OCI-LY7 (cell line): Measurements from ENCODE around the gene CLEC16A. TPM values are rescaled to one million over a fixed set of nuclear protein-coding genes. Genes with fewer than 3 reads are reported as not detected.
A peak's percentile ranks its signal among the peaks of the same experiment; 100 is the strongest.

Experiments used
- BruUV-seq: library from RNA; stranded (reverse); fragments of 400-500 nt; replicated peaks from 2 replicates; lab custom pipeline; 2021; lab: Mats Ljungman, UMichigan
- CTCF ChIA-PET: fragments of 300-600 bp; sonication (Branson Sonifier 250); formaldehyde crosslinking; loops from one replicate; lab custom pipeline; 2022; ENCODE audit warnings: antibody characterized with exemption; ENCODE audit not compliant: unreplicated experiment; lab: Charles Lee
- POLR2A ChIA-PET: fragments of 300-600 bp; sonication (Branson Sonifier 250); formaldehyde crosslinking; loops from one replicate; lab custom pipeline; 2022; ENCODE audit warnings: antibody characterized with exemption; lab: Charles Lee
- DNase-seq: peaks from one replicate; pipeline ENCODE4 v3.0.0-alpha.2; 2015; ENCODE audit warnings: low spot score
- H2AFZ ChIP-seq: fragments of 200-600 bp; sonication (generic), shearing (Covaris generic); 2 replicates; pipeline ENCODE4 v1.6.1; 2014; ENCODE audit warnings: mild to moderate bottlenecking, antibody characterized with exemption, low read length, moderate library complexity
- H3K27ac ChIP-seq: fragments of 200-600 bp; sonication (generic); 2 replicates; pipeline ENCODE4 v1.5.1; 2014; ENCODE audit warnings: mixed run types, low read depth, mild to moderate bottlenecking, moderate library complexity, low read length, inconsistent platforms; ENCODE audit not compliant: poor library complexity, severe bottlenecking
- H3K36me3 ChIP-seq: fragments of 200-600 bp; sonication (generic); 2 replicates; pipeline ENCODE4 v1.6.1; 2014; ENCODE audit warnings: mild to moderate bottlenecking, antibody characterized with exemption, low read length, moderate library complexity, mixed read lengths; ENCODE audit not compliant: insufficient read depth
- H3K4me1 ChIP-seq: fragments of 200-600 bp; sonication (generic); 2 replicates; pipeline ENCODE4 v1.5.1; 2014; ENCODE audit warnings: mild to moderate bottlenecking, low read length; ENCODE audit not compliant: insufficient read depth, poor library complexity, severe bottlenecking
- H3K4me2 ChIP-seq: fragments of 200-600 bp; sonication (generic); 2 replicates; pipeline ENCODE4 v1.6.1; 2014; ENCODE audit warnings: mild to moderate bottlenecking, low read length
- H3K4me3 ChIP-seq: fragments of 200-600 bp; sonication (generic); 2 replicates; pipeline ENCODE4 v1.5.1; 2014; ENCODE audit warnings: mild to moderate bottlenecking, low read depth, low read length; ENCODE audit not compliant: poor library complexity, severe bottlenecking
- H3K79me2 ChIP-seq: fragments of 200-600 bp; sonication (generic); 2 replicates; pipeline ENCODE4 v1.6.1; 2016; ENCODE audit warnings: low read depth, mild to moderate bottlenecking, low read length, moderate library complexity, mixed read lengths; ENCODE audit not compliant: insufficient read depth
- H3K9me2 ChIP-seq: fragments of 200-600 bp; sonication (generic); 2 replicates; pipeline ENCODE4 v1.6.1; 2016; ENCODE audit warnings: mild to moderate bottlenecking, low read length, mixed read lengths; ENCODE audit not compliant: insufficient read depth
- H3K9me3 ChIP-seq: fragments of 200-600 bp; sonication (generic); 2 replicates; pipeline ENCODE4 v1.6.1; 2014; ENCODE audit warnings: mild to moderate bottlenecking, mixed run types, low read length, mixed read lengths
- H4K20me1 ChIP-seq: fragments of 200-600 bp; sonication (generic); 2 replicates; pipeline ENCODE4 v1.6.1; 2014; ENCODE audit warnings: mild to moderate bottlenecking, antibody characterized with exemption, low read length, moderate library complexity, mixed read lengths; ENCODE audit not compliant: insufficient read depth
- EZH2phosphoT487 ChIP-seq: fragments of 200-600 bp; sonication (generic); IDR thresholded peaks from 2 replicates; pipeline ENCODE4 v1.6.1; 2018; ENCODE audit warnings: low read depth, borderline replicate concordance, mild to moderate bottlenecking, mixed run types, antibody characterized with exemption, low read length, moderate library complexity, mixed read lengths
- intact Hi-C: fragments of 100-400 bp; cut with micrococcal nuclease; formaldehyde crosslinking; loops from one replicate; pipeline ENCODE4 v1.10.0; 2022; ENCODE audit not compliant: unreplicated experiment
- total RNA-seq, 2 experiments: library from RNA; depleted of rRNA in 1 of 2; stranded (reverse); fragments of >200 nt in 1 of 2; shearing (Covaris generic) in 1 of 2; gene quantifications; 2 replicates each; pipeline ENCODE4 v1.2.3, GENCODE V29; 2014 to 2022
- TF ChIP-seq, protein P1 (sequence below): fragments of 200-600 bp; sonication (generic); conservative IDR thresholded peaks from 2 replicates; pipeline ENCODE4 v1.5.1; 2014; ENCODE audit warnings: mild to moderate bottlenecking, antibody characterized with exemption, low read length, moderate library complexity, mixed read lengths

CLEC16A gene
- total RNA-seq, 2 experiments from 2014 or later = 26.2 to 50.9 TPM

DNA sequence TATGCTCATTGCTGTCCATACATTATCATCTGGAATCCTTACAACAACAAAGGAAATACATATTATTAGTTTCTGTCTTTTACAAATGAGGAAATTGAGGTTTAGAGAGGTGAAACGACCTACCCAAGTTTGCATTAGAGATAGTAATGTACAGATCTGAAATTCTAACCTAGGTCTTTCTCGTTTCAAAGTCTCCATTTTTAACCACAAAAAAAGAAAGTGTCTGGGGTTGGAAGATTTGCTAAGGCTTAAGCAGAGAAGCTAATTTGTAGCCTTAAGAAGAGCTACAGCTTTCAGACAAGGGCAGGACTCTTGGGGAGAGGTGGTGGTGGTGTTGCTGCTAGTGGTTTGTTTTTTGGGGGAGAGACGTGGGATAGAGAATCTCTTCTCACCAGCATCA lies 48.2 kb upstream of the CLEC16A start:
- peak overlapping the region; percentile 50 for H3K27ac ChIP-seq
- ChIA-PET POLR2A (interaction anchor here (1.3 kb wide), 1 partner anchor 14 kb away, joined by 3 read pairs; no protein-coding TSS in a partner anchor), CTCF (no interaction called here)
- peaks cover 41% of the 10 kb centered on the region for H3K79me2 ChIP-seq
- no peak for DNase-seq
- peaks cover 89% of the 10 kb centered on the region for H3K36me3 ChIP-seq
- H3K4me2 ChIP-seq = peak overlapping the region; percentile 52
- H3K4me3 ChIP-seq = no peak overlapping the region
- intact Hi-C loops = loop anchor here (10.0 kb wide), 1 partner anchor 1801 kb away; the partner anchor contains the start of gene HAPSTR1
- no TSS peak for BruUV-seq
- H2AFZ ChIP-seq = no peak overlapping the region
- no peaks in the 10 kb centered on the region for H3K9me2 ChIP-seq
- TF ChIP-seq, protein P1, sequence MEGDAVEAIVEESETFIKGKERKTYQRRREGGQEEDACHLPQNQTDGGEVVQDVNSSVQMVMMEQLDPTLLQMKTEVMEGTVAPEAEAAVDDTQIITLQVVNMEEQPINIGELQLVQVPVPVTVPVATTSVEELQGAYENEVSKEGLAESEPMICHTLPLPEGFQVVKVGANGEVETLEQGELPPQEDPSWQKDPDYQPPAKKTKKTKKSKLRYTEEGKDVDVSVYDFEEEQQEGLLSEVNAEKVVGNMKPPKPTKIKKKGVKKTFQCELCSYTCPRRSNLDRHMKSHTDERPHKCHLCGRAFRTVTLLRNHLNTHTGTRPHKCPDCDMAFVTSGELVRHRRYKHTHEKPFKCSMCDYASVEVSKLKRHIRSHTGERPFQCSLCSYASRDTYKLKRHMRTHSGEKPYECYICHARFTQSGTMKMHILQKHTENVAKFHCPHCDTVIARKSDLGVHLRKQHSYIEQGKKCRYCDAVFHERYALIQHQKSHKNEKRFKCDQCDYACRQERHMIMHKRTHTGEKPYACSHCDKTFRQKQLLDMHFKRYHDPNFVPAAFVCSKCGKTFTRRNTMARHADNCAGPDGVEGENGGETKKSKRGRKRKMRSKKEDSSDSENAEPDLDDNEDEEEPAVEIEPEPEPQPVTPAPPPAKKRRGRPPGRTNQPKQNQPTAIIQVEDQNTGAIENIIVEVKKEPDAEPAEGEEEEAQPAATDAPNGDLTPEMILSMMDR = no peak
- TF ChIP-seq EZH2phosphoT487 = no peak
- H3K4me1 ChIP-seq = peaks cover 63% of the 10 kb centered on the region
- peaks cover 9% of the 10 kb centered on the region; the same call in 1 of the 2 replicates for H3K9me3 ChIP-seq
- peaks cover 20% of the 10 kb centered on the region for H4K20me1 ChIP-seq

DNA sequence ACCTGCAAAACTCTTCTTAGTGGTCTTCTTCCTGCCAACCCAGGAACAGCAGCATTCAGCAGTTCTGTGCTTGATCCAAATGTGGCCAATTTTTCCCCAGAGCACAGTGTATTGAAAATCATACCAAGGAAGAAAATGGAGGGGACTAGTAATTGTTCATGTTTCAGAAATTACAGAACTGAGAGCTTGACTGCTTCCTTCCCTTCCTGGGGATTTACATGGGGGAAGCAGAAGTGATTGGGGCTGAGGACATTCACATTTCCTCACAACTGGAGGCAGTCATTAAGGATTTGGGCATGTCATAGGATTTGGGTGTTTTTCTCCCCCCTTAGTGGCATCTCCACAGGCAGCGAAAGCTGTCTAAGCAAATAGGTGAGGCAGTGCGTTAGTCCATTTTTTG lies 47.6 kb upstream of the CLEC16A start:
- no peak for TF ChIP-seq EZH2phosphoT487
- TF ChIP-seq, protein P1 = no peak
- Histone ChIP-seq H3K4me2 (peak overlapping the region; percentile 52), H3K9me2 (no peaks in the 10 kb centered on the region), H2AFZ (no peak overlapping the region), H3K4me3 (no peak overlapping the region), H4K20me1 (peaks cover 20% of the 10 kb centered on the region), H3K36me3 (peaks cover 94% of the 10 kb centered on the region), H3K9me3 (peaks cover 9% of the 10 kb centered on the region; the same call in 1 of the 2 replicates), H3K79me2 (peaks cover 41% of the 10 kb centered on the region), H3K4me1 (peaks cover 57% of the 10 kb centered on the region), H3K27ac (peak overlapping the region; percentile 50)
- intact Hi-C loops = loop anchor here (10.0 kb wide), 1 partner anchor 1802 kb away; the partner anchor contains the start of gene HAPSTR1
- POLR2A ChIA-PET = interaction anchor here (0.6 to 1.3 kb wide), 2 partner anchors 13 to 382 kb away, joined by 3 to 5 read pairs; no protein-coding TSS in a partner anchor
- CTCF ChIA-PET = no interaction called here
- BruUV-seq = no TSS peak
- DNase-seq = no peak

DNA sequence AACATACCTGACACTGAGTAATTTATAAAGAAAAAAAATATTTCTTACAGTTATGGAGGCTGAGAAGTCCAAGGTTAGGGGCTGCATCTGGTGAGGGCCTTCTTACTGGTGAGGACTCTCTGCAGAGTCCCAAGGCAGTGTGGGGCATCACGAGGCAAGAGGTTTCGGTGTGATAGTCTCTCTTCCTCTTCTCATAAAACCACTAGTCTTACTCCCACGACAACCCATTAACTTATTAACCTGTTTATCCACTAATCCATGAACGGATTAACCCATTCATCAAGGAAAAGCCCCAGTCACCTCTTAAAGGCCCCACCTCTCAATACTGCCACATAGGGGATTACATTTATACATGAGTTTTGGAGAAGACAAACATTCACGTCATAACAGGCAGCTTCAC lies 47.2 kb upstream of the CLEC16A start:
- Histone ChIP-seq H4K20me1 (peaks cover 20% of the 10 kb centered on the region), H3K36me3 (peaks cover 97% of the 10 kb centered on the region), H3K4me1 (peaks cover 53% of the 10 kb centered on the region), H3K9me3 (peaks cover 8% of the 10 kb centered on the region; the same call in 1 of the 2 replicates), H3K4me2 (no peak overlapping the region), H3K79me2 (peaks cover 39% of the 10 kb centered on the region), H3K9me2 (no peaks in the 10 kb centered on the region), H3K4me3 (no peak overlapping the region), H2AFZ (no peak overlapping the region), H3K27ac (peak overlapping the region; percentile 50)
- BruUV-seq = TSS peak; percentile 16
- no peak for TF ChIP-seq EZH2phosphoT487
- TF ChIP-seq, protein P1 = no peak
- ChIA-PET CTCF (no interaction called here), POLR2A (interaction anchor here (0.6 kb wide), 1 partner anchor 382 kb away, joined by 5 read pairs; no protein-coding TSS in a partner anchor)
- intact Hi-C loops = loop anchor here (10.0 kb wide), 1 partner anchor 1802 kb away; the partner anchor contains the start of gene HAPSTR1
- DNase-seq = no peak
